SIG-M5 (cell line): ENCODE data around the gene TWIST2.

Source experiments
- DNase-seq: peaks from one replicate; lab custom pipeline; 2025; lab: John Stamatoyannopoulos, UW

The TWIST2 gene

GRCh38 chr2:238891457-238892203 is 43.7 kb downstream of the TWIST2 start:
- no peak for DNase-seq

- no peak for DNase-seq
Measured at GRCh38 chr2:238892204-238892500, 44.3 kb downstream of the TWIST2 start.

- no peak for DNase-seq
Measured at GRCh38 chr2:238892796-238893195, 44.9 kb downstream of the TWIST2 start.

- no peak for DNase-seq
Measured at GRCh38 chr2:238893349-238894000, 45.6 kb downstream of the TWIST2 start.

- DNase-seq: no peak
Measured at GRCh38 chr2:238894226-238894949, 46.5 kb downstream of the TWIST2 start.

- no peak for DNase-seq
Measured at GRCh38 chr2:238894950-238895298, 47.0 kb downstream of the TWIST2 start.

- no peak for DNase-seq
Measured at GRCh38 chr2:238895361-238895882, 47.5 kb downstream of the TWIST2 start.

GRCh38 chr2:238895891-238896600 is 48.2 kb downstream of the TWIST2 start:
- no peak for DNase-seq

- no peak for DNase-seq
Measured at GRCh38 chr2:238896641-238897040, 48.8 kb downstream of the TWIST2 start.

GRCh38 chr2:238897122-238897880 is 49.4 kb downstream of the TWIST2 start:
- no peak for DNase-seq

- DNase-seq: no peak
Measured at GRCh38 chr2:238897911-238898311, 50.0 kb downstream of the TWIST2 start.

GRCh38 chr2:238898534-238899281 is 50.8 kb downstream of the TWIST2 start:
- DNase-seq: no peak

- no peak for DNase-seq
Measured at GRCh38 chr2:238899386-238899785, 51.5 kb downstream of the TWIST2 start.

GRCh38 chr2:238900511-238900910 is 52.6 kb downstream of the TWIST2 start:
- no peak for DNase-seq

- no peak for DNase-seq
Measured at GRCh38 chr2:238901461-238902057, 53.7 kb downstream of the TWIST2 start.

GRCh38 chr2:238902285-238902684 is 54.4 kb downstream of the TWIST2 start:
- no peak for DNase-seq

GRCh38 chr2:238903141-238903540 is 55.3 kb downstream of the TWIST2 start:
- no peak for DNase-seq

- no peak for DNase-seq
Measured at GRCh38 chr2:238904177-238904576, 56.3 kb downstream of the TWIST2 start.

GRCh38 chr2:238904716-238905115 is 56.8 kb downstream of the TWIST2 start:
- no peak for DNase-seq

GRCh38 chr2:238905224-238905623 is 57.3 kb downstream of the TWIST2 start:
- no peak for DNase-seq

- DNase-seq: no peak
Measured at GRCh38 chr2:238905644-238906043, 57.8 kb downstream of the TWIST2 start.
